Dermis microvascular lymphatic vessel endothelial cell (primary cell): Measurements from ENCODE around the gene FBXO24. TPM values are rescaled to one million over a fixed set of nuclear protein-coding genes. Genes with fewer than 3 reads are reported as not detected.

Source experiments
- DNase-seq, 2 donors: peaks; one replicate each; pipeline versions ENCODE4 v3.0.0 to v3.0.0-alpha.2; 2010; ENCODE audit warnings: low read depth in 2 of 2
- total RNA-seq: library from RNA; depleted of rRNA; stranded (reverse); fragments of >200 nt; gene quantifications from 2 replicates; pipeline ENCODE4 v1.2.1, GENCODE V29; 2014

FBXO24 gene
- total RNA-seq, 1 donor from 2014 or later: 0.13 TPM

GRCh38 chr7:100620804-100621203 lies 34.7 kb downstream of the FBXO24 start:
- DNase-seq: no peak

- no peak for DNase-seq
Observed at GRCh38 chr7:100621554-100621953, 35.4 kb downstream of the FBXO24 start.

- DNase-seq: no peak
Observed at GRCh38 chr7:100623951-100624824, 38.1 kb downstream of the FBXO24 start.

- no peak for DNase-seq
Observed at GRCh38 chr7:100626055-100626454, 39.9 kb downstream of the FBXO24 start.

- peak; percentile 50 to 85 for DNase-seq
Observed at GRCh38 chr7:100626530-100627237, 40.6 kb downstream of the FBXO24 start.

GRCh38 chr7:100627238-100627549 lies 41.1 kb downstream of the FBXO24 start:
- no peak for DNase-seq

- DNase-seq: peak in 1 of 2 donors; percentile 24
Observed at GRCh38 chr7:100629117-100629716, 43.1 kb downstream of the FBXO24 start.

- DNase-seq: no peak
Observed at GRCh38 chr7:100630066-100630465, 43.9 kb downstream of the FBXO24 start.

GRCh38 chr7:100632951-100633717 lies 47.0 kb downstream of the FBXO24 start:
- peak in 1 of 2 donors; percentile 21 for DNase-seq

GRCh38 chr7:100639995-100640516 lies 53.9 kb downstream of the FBXO24 start:
- DNase-seq: no peak

GRCh38 chr7:100640517-100641440 lies 54.7 kb downstream of the FBXO24 start:
- DNase-seq: no peak

GRCh38 chr7:100641463-100641859 lies 55.3 kb downstream of the FBXO24 start, which contains the start of gene TFR2:
TFR2 (minus strand) TSS chr7:100641552; CDS start chr7:100641509, 43 bp downstream.
- no peak for DNase-seq

GRCh38 chr7:100641860-100642533 lies 55.9 kb downstream of the FBXO24 start:
- DNase-seq: no peak

GRCh38 chr7:100642534-100642907 lies 56.4 kb downstream of the FBXO24 start:
- no peak for DNase-seq

- DNase-seq: no peak
Observed at GRCh38 chr7:100649826-100650565, 63.9 kb downstream of the FBXO24 start.
